ENCODE measurements around the gene CLN3. TPM values are rescaled to one million over a fixed set of nuclear protein-coding genes. Genes with fewer than 3 reads are reported as not detected.

CLN3 gene
- total and polyA plus RNA-seq, 2 of the 13 experiments (the other 11 are each of a cell fraction or from before 2014, with no cell fraction given), result 23.4 to 46.8 TPM

DNA sequence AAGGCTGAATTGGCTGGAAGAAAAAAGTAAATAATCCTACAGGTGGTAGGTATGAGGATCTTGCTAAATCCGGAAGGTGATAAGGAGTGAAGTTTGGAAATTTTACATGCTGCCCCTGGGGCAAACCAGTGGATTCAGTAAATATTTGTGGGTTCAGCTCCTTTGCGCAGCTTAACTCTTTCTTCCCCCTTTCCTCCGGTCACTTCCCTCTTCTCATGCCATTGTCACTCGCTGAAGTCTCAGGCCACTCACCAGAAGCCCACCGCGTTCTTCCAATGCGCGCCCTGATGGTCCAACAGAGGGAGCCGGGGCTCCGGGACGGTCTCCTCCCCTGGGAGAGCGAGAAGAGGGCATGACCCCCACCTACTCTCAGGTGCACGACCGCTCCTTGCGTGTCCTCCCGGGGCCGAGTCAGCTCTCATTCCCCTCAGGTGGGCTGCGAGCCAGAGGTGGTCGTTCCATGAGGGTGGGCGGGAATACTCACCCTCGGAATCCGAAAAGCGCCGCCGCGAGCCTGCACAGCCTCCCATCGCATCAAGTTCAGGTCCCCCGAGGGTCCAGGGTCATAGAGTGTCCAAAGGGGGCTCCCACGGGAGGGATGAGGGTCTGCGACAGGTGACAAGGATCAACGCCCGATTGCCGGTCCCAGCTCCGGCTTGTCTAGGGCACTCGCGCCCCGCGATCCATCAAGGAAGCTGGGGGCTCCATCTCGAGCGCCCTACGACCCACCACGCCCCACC, 474 bp downstream of the CLN3 start (continued):
- peak; percentile 62; the same call in 1 of the 2 replicates for TF ChIP-seq IRF9 (CRISPR knock-in tag; IDR thresholded peaks at IDR 0.05; ENCODE audit: borderline replicate concordance)
- TF ChIP-seq ZNF275 (CRISPR knock-in tag; IDR thresholded peaks at IDR 0.05; ENCODE audit: borderline replicate concordance), result 0 out of 2 replicates have a peak, but pooled peaks have one; percentile 38
- TF ChIP-seq, protein P1, sequence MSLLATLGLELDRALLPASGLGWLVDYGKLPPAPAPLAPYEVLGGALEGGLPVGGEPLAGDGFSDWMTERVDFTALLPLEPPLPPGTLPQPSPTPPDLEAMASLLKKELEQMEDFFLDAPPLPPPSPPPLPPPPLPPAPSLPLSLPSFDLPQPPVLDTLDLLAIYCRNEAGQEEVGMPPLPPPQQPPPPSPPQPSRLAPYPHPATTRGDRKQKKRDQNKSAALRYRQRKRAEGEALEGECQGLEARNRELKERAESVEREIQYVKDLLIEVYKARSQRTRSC (CRISPR knock-in tag; IDR thresholded peaks at IDR 0.05; ENCODE audit: low read depth), result no peak
- TF ChIP-seq ZNF407 (CRISPR knock-in tag; IDR thresholded peaks at IDR 0.05; ENCODE audit: not compliant biosample characterization), result peak; percentile 5
- peak; percentile 55 for TF ChIP-seq RBFOX2 (IDR thresholded peaks at IDR 0.05; ENCODE audit: low read depth, low read length)
- TF ChIP-seq KDM2A (CRISPR knock-in tag; IDR thresholded peaks at IDR 0.05; ENCODE audit: borderline replicate concordance, low read depth), result peak; percentile 14; the same call in 1 of the 2 replicates
- TF ChIP-seq, protein P2, sequence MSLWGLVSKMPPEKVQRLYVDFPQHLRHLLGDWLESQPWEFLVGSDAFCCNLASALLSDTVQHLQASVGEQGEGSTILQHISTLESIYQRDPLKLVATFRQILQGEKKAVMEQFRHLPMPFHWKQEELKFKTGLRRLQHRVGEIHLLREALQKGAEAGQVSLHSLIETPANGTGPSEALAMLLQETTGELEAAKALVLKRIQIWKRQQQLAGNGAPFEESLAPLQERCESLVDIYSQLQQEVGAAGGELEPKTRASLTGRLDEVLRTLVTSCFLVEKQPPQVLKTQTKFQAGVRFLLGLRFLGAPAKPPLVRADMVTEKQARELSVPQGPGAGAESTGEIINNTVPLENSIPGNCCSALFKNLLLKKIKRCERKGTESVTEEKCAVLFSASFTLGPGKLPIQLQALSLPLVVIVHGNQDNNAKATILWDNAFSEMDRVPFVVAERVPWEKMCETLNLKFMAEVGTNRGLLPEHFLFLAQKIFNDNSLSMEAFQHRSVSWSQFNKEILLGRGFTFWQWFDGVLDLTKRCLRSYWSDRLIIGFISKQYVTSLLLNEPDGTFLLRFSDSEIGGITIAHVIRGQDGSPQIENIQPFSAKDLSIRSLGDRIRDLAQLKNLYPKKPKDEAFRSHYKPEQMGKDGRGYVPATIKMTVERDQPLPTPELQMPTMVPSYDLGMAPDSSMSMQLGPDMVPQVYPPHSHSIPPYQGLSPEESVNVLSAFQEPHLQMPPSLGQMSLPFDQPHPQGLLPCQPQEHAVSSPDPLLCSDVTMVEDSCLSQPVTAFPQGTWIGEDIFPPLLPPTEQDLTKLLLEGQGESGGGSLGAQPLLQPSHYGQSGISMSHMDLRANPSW (CRISPR knock-in tag; IDR thresholded peaks at IDR 0.05; ENCODE audit: borderline replicate concordance), result no peak
- TF ChIP-seq HNRNPUL1 (IDR thresholded peaks at IDR 0.05; ENCODE audit: low read depth, low read length), result no peak
- 0 out of 2 replicates have a peak, but pooled peaks have one; percentile 13 for TF ChIP-seq ZBTB34 (CRISPR knock-in tag; IDR thresholded peaks at IDR 0.05)
- TF ChIP-seq SRSF1 (optimal IDR thresholded peaks at IDR 0.05; ENCODE audit: low read depth, low read length), result no peak
- TF ChIP-seq RFX3 (CRISPR knock-in tag; IDR thresholded peaks at IDR 0.05), result no peak

Measured in HepG2 (cell line).